ENCODE measurements around the gene DNAJC17.
A peak's percentile ranks its signal among the peaks of the same experiment; 100 is the strongest.

DNAJC17 gene

DNA sequence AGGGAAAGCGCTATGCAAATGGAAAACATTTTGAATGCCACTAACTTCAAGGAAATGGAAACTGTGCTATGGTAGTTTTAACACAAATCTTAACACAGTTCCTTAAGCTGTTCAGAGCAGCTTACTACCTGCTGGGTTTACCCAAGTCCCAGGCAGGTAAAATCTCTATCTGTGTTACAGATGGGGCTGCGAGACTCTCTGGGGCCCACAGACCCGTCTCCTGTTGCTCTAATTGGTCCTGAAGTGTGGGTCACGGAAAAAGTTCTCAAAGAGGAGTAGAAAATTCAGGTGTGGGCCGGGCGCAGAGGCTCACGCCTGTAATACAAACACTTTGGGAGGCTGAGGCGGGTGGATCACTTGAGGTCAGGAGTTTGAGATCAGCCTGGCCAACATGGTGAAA, 17.3 kb downstream of the DNAJC17 start:
- no peak for DNase-seq (ENCODE audit: low spot score)

DNA sequence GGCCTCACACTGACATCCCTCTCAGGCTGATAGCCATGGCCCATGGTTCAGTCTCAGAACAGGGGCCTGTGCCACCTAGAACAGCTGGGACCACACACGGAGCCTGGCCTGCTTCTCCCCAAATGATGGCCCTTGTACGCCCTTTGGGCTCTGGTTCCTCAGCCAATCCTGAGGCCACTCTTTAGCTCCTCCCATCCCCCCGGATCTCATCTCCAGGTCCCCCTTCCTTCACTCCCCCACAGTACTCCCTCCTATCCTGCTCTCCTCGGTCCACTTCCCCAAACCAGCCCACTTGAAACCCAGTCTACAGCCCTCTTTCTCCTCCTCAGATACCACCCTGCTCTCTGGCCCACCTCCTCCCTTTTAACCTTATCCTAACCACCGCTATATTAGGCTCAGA, 18.2 kb downstream of the DNAJC17 start:
- DNase-seq (ENCODE audit: low spot score): no peak

DNA sequence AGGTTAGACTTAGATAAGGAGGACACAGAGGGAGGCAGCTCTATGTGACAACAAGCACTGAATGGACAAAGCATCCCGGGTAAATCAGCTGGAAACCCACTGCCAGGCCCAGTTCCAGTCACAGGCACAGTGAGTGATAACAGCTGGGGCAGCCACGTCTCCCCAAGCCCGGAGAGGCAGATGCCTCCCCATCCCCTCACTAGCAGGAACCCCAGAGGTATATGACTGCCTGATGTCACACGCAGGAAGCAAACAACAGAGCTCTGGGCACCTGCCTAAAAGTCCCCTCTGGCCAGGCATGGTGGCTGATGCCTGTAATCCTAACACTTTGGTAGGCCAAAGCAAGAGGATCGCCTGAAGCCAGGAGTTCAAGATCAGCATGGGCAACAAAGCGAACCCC, 19.3 kb downstream of the DNAJC17 start:
- no peak for DNase-seq (ENCODE audit: low spot score)

DNA sequence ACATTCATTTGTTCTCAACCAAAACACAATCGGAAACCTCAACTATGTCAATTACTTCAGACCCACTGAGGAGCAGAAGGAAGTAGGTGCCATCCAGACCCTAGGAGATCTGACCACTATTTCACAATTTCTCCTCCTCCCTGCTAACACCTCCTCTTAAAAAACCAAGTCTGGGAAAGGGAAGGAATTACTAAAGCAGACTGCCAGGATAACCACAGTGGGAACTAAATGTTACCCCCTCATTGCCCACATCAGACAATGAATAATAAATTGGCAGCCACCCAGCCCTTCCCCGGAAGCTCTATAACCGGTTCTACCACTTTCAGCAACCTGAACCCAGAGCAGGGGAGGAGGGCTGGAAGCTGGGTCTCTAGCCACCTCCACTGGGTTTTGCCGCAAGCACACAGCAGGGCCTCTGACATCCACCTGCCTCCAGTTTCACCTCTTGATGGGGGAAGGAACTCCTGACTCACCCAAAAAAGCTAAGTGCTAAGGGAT, 19.9 kb downstream of the DNAJC17 start:
- DNase-seq (ENCODE audit: low spot score): peak; percentile 61

DNA sequence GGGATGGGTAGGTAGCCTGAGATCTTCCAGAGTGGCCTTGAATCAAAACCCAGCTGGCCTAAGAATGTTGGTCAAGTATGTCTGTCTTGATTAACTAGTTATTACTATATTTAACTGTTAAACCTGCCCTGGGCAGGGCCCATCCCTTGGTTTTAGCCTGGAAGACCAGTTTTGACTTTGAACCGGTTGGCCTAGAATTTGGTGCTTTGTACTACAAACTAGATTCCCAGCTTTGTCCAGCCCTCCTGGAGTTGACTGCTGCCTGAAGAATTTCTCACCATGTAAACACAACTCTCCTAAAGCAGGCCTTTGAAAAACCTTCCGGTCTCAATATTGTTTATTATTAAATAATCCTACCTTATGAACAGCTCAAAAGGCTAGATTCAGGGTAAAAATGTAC, 21.5 kb downstream of the DNAJC17 start:
- DNase-seq (ENCODE audit: low spot score): no peak

DNA sequence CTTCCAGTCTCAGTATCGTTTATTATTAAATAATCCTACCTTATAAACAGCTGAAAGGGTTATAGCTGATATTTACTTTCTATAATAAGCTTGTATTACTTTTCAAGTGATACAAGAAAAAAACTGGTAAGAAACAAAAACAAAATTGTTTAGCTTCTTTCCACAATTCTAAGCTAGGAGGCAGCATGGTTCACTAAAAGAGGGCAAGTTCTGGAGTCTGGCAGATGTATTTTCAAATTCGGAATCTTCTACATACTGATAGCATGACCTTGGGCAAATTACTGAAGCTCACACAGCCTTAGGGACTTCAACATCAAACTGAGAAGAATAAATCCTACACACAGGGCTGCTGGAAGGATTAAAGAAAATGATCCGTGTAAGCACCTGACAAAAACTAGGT, 22.1 kb downstream of the DNAJC17 start:
- no peak for DNase-seq (ENCODE audit: low spot score)

DNA sequence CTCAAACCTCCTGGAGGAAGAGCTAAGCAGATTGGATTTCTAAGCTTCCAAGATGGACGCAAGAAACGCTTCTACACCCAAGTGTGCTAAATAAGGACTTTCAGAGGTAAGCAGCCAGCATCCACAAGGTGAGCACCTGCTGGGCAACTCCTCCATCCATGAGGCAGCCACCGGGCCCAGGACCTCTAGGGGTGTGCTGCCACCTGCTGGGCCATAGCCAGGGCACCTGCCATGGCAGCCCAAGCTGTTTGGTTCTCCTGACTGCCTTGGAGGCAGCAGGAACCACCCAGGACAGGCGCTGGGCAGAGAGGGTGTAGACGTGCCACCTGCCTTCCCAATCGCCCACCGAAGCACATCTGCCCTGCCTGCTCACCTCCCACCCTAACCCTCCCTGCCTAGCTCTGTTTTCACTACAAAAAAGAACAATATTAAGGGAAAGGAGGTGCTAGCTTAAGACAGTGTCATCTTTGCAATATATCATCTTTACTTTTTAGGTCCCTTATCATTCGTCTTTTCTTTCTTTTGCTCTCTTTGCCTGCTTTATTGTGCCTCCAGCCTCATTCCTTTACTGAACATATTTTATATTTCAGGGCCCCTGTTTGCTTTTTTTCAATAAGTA, 24.6 kb downstream of the DNAJC17 start:
- DNase-seq (ENCODE audit: low spot score): peak; percentile 81

DNA sequence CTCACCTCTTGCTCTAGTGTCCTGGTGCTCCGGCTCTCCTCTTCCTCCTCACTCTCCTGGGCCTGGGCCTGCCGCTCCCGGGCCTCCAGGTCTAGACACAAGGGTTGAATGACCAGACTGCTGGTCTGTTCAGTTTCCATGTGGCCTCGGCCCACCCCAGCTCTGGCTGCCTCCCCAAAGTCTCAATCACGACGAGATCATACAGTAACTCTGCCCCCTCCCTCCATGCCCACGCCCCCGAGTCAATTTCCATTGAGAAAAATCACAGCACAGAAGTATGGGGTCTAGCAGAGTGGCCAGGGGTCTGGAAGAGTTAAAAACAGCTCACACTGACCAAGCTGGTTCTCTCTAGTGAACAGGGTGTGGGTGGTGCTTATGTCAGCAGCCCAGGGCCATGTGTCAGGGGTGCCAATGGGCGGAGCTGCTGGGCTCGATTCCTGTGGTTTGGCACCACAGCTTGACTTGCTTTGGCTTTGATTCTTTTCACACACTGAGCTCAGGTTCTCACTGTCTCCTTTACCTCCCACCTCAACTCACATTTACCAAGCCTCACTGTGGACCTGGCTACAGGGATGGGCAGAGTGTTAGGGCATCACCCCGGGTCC, 30.6 kb downstream of the DNAJC17 start:
- peak; percentile 66 for DNase-seq (ENCODE audit: low spot score)

DNA sequence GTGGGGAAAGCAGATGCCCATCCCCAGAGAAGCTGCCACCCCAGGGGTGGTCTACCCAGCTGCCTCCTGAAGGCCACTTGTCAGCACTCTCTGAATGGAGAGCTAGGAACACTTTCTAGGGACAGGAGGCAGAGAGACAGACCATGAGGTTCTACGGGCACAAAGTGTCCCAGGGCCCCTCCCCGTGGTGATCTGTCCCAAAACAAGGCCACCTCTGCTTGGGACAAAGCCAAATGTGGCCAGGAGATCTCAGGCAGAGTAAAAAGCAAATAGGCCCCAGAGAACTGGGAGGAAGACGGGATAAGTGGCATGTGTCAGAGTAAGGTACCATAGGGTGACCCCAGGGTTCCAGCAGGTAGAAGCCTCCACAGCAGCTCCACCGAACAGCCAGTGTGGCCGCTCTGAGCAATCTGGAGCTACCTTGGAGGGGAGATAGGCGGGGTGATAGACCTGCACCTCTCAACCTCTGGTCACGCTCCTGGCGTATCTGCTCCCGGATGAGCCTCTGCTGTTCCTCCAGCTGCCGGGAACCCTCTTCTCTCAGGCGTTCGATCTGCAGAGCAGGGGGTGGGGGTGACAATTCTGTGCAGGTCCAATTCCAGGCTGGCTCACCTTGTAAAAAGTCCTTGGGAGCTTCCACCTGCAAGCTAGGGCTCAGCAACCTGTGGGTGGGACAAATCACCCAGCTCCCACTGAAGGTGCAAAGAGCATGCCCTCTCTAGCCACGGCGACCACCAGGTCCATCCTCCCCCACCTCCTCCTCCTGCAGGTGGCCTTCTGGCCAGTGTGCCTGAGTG, 31.3 kb downstream of the DNAJC17 start:
- no peak for DNase-seq (ENCODE audit: low spot score)

DNA sequence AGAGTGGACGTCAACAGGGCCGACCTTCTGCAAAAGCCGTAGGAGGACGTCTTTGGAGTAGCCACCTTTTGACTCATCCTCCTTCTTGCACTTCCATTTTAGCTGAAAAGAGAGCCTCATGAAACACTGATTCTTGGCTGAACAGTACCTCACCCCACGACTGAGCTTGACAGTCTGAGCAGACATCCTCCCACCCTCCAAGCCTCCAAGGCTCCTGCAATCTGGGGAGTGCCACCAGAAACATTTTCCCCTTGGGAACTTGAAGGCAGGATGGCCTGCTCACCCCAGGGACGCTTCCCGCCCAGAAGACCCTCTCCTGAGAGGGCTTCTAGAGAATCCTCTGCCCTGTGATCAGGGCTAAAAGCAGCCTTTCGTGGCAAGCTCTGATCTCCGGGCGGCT, 32.3 kb downstream of the DNAJC17 start:
- DNase-seq (ENCODE audit: low spot score): no peak

DNA sequence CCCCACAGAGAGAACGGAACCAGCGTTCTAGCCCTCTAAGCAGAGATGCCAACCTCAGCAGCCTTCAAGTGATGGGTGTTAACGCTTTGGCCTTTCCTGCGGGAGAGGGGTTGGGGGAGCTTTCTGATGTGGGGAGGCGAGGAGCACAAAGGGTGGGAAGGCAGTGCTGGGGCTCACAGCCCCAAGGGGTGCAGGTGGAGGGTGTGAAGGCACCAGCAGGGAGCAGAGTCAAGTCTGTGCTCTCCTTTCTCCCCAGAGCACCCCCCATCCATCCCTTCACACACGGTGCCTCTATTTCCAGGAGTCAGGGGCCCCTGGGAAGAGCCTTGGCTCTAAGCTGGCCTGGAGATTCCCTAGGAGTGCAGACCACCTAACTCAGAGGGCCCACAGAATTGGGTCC, 33.4 kb downstream of the DNAJC17 start:
- DNase-seq (ENCODE audit: low spot score): no peak

DNA sequence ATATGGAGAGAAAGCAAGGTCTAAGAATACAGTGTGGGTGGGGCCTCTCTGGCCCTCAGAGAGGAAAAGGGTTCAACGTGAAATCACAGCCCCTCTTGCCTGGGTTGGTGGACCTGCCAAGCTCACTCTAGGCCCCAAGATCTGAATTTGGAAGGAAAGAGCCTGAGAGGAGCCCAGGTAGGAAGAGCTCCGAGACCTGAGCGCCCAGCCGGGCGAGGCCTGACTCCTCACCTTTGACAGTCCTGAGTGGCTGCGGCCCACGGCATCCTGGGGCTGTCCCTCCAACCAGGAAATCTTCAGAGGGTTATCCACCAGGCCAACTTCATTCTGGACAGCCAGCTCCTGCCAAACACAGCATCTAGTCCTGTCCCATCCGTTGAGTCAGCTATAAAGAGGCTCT, 33.8 kb downstream of the DNAJC17 start:
- no peak for DNase-seq (ENCODE audit: low spot score)

DNA sequence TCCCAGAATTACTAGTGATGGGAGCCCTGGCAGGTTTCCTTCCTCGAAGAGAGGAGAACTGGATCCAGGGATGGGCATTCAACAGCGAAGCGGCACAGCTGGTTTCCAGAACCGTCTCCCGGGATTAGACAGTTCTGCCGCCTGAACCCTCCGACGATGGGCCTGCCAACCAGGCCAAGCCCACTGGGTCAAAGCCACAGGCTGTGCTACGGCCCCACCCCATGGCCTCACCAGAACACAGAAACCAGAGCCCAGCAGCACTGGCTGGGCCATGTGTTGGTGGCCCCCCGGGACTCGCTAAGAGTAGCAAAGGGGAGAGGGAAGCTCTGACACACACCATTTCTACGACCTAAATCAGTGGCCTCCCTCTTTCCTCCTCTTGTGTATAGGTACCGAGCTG, 35.3 kb downstream of the DNAJC17 start:
- no peak for DNase-seq (ENCODE audit: low spot score)

DNA sequence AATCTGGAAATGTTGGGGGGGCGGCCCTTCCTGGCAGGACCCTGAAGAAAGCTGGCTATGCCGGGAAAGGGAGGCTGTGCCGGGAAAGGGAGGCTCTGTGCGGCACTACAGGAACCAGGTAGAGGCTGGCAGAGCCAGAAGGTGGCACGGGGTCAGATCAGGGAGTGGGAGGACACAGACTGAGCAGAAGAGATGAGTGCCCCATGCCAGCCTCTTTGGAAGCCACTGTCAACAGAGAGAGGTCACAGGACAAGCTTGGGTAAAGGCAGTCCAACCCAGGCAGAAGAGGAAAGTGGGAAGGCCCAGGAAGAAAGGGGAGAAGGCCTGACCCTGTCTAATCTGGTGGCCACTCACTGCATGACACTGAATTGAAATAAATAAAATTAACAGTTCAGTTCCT, 36.0 kb downstream of the DNAJC17 start:
- no peak for DNase-seq (ENCODE audit: low spot score)

DNA sequence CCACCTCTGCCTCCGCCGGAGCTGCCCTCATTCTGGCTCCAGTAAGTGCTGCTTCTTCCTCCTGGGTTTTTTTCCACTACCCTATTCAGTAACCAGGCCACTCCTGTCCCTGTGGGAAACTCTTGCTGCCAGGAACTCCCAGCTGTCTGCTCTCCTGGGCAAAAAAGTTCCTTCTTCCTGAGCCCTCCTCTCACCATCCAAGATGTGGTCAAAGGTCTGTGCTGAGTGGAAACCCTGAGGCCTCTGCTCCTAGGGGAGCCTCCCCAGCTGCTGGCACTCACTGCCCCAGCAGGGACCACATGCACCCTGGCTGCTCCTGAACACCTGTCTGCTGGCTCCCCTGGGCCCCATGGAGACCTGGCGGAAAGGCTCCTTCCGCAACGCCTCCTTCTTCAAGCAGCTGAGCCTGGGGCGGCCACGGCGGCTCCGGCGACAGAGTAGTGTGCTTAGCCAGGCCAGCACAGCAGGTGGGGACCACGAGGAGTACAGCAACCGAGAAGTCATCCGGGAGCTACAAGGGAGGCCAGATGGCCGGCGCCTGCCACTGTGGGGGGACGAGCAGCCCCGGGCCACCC, 37.0 kb downstream of the DNAJC17 start:
- DNase-seq (ENCODE audit: low spot score): no peak

DNA sequence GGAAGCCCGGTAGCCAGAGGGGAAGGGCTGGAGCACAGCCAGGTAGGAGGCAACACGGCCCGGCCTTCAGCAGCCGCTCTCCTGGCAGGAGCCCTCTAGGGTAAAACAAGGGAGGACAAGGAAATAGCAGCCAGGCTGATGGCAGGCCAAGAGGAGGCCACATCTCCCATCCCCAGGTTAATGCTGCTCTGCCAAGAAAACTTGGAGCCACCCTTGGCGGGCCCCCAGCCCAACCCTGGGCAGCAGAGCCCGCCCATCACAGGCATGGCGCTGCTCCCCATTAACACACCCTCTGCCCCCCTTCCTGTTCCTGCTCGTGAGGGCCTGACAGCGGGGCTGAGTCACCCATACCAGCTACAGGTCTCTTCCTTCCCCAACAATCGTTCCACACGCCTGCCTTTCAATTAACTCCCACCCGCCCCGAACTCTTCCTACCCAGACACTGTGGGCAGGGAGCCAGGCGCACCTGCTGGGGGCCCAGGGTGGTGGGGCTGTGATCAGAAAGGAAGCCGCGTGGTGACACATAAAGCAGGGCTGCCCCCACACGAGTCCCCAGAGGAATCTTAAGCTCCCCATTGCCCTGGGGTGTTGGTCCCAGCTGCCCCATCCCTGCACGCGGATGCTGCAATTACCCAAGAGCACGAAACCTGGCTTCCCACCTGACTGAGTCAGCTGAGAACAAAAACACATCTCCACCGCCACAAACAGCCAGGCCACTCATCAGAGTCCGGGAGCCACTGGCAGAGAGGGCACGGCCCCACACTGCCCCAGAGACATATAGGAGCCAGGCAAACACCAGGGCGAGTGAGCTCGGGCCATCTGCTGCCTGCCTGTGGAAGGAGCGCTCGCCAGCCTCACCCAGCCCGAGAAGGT, 37.8 kb downstream of the DNAJC17 start, which contains the start of gene C15orf62:
TSS of gene C15orf62 (plus strand) at position 707 of the 873 bp plus-strand sequence. CDS start 516 bp downstream, outside the sequence.
- DNase-seq (ENCODE audit: low spot score): peak; percentile 56

DNA sequence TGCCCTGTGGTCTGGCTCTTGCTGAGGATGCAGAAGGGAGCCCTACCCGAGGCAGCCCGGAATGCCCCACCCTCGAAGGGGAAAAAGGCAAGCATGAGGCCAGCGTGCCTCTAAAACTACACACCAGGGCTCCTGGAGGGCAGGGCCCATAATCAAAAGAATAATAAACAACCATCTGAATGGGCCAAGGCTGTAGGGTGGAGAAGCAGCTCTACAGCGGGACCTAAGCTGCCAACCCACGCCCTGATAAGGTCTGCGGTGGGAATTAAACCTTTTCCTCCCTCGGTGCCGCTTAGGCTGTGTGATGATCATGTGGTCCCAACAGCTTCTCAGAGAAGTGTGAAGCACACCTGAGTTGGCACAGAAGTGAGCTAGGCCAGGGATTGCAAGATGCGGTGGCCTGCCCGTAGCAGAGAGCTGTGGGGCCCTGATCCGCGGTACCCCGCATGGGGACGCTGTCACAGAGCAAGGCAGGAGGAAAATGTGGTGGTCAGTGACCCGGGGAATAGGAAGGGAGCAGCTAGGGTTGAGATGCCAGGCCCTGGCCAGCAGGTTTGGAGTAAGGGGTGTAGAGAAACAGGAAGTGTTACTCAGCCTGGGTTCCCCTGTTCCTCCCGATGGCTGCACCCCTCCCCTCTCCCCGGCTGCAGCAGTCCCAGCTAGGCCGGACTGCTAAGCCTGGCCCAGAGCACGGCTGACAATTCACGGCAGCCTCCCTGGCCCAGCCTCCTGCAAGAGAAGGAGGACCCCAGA, 38.6 kb downstream of the DNAJC17 start:
- DNase-seq (ENCODE audit: low spot score): no peak

DNA sequence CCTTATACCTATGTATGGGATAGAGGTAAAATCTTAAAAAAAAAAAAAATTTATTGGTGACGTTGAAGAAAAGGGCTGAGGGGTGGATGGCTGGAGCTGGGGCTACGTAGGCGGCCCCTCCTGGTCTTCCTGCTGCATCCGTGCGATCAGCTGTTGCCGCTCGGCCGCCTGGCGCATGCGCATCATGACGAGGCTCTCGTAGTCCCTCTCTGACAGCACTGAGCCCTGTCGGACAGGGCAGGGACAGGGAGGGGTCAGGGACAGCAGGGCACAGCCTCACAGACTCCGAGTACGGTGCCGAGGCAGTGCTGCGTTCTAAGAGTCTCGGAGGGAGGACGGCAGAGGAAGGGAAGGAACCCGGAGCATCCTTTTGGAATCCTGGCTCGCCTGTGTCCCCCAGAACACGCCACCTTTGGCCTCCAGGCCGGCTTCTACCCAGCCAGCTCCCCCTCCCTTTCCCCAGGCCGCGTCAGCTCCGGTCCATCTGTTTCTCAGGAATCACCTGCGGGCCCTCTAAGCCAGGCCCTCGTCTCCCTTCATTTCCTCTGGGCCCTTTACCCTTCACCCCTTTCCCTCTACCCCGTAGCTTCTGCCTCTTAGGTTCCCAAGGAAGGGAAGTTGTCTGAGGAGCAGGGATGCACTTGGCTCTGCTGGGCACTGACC, 39.3 kb downstream of the DNAJC17 start:
- no peak for DNase-seq (ENCODE audit: low spot score)

DNA sequence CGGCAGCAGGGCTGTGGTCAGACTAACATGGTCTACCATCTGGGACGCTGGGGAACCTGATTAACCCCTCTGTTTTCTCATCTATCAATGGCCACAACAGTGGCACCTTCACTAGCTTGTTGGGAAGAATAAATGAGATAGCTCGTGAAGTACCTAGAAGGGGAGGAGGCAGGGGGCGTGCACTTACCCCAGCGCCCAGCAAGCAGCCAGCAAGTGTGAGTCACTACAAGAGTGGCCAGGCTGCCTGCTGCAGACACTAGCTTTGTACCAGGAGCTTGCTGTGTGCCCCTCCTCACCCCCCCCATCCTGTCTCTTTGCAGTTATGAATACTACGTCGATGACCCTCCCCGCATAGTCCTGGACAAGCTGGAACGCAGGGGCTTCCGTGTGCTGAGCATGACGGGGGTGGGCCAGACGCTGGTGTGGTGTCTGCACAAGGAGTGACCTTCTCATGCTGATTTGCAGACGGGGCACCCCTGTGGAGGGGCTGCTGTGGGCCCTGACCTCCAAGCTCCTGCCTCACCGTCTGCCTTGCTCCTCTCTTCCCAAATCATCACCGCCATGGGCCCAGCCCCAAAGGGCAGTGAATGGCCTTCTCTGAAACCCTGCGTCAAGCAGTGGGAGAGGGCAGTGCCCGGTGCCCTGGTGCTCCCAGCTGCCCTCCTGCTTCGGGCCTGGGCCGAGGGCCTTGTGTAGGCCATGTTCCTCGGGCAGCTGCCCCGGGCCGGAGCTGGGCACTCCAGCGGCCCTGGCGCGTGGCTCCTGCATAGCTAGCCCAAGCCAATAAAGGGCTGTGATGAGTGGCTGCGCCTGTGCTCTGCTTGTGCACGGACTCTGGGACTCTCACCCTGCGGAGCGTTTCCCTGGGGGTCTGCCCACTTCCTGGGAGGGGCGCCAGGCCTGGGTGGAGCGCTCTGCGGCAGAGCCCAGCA, 40.1 kb downstream of the DNAJC17 start:
- no peak for DNase-seq (ENCODE audit: low spot score)

All from CD4-positive, alpha-beta T cell treated with Interleukin-2 at 100 ng/mL for 4 hours (primary cell).